C4-2B (cell line): ENCODE measurements around the gene GBF1.

Experiments
- ZFX ChIP-seq: fragments of 450-650 bp; IDR thresholded peaks from 2 replicates; pipeline ENCODE4 v1.6.1; 2017
- TF ChIP-seq, protein P1 (sequence below): fragments of 450-650 bp; conservative IDR thresholded peaks from 2 replicates; pipeline ENCODE4 v1.5.1; 2017; ENCODE audit warnings: mild to moderate bottlenecking

DNA sequence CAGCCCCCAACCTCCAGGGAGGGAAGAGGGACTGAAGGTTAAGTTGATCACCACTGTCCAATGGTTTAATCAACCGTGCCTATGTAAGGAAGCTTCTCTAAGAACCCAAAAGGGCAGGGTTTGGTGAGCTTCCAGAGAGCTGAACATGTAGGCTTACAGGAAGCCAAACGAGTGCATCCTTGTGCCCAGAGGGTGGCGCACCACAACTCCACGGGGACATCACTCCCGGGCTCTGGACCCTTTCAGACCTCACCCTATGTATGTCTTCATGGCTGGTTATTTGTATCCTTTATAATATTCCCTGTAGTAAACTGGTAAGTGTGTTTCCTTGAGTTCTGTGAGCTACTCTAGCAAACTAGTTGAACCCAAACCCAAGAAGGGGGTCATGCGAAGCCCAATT is 138.7 kb downstream of the GBF1 start:
- TF ChIP-seq, protein P1, sequence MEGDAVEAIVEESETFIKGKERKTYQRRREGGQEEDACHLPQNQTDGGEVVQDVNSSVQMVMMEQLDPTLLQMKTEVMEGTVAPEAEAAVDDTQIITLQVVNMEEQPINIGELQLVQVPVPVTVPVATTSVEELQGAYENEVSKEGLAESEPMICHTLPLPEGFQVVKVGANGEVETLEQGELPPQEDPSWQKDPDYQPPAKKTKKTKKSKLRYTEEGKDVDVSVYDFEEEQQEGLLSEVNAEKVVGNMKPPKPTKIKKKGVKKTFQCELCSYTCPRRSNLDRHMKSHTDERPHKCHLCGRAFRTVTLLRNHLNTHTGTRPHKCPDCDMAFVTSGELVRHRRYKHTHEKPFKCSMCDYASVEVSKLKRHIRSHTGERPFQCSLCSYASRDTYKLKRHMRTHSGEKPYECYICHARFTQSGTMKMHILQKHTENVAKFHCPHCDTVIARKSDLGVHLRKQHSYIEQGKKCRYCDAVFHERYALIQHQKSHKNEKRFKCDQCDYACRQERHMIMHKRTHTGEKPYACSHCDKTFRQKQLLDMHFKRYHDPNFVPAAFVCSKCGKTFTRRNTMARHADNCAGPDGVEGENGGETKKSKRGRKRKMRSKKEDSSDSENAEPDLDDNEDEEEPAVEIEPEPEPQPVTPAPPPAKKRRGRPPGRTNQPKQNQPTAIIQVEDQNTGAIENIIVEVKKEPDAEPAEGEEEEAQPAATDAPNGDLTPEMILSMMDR = no peak; the same call in 1 of the 2 replicates
- no peak for TF ChIP-seq ZFX
